GM18870 (cell line): ENCODE results near the gene ATG9A.

Experiments
- ATAC-seq: cut with Tn5 transposase; IDR thresholded peaks from one replicate; pipeline ENCODE4 v1.9.1; 2021; ENCODE audit warnings: moderate library complexity; ENCODE audit not compliant: unreplicated experiment

The ATG9A gene

DNA sequence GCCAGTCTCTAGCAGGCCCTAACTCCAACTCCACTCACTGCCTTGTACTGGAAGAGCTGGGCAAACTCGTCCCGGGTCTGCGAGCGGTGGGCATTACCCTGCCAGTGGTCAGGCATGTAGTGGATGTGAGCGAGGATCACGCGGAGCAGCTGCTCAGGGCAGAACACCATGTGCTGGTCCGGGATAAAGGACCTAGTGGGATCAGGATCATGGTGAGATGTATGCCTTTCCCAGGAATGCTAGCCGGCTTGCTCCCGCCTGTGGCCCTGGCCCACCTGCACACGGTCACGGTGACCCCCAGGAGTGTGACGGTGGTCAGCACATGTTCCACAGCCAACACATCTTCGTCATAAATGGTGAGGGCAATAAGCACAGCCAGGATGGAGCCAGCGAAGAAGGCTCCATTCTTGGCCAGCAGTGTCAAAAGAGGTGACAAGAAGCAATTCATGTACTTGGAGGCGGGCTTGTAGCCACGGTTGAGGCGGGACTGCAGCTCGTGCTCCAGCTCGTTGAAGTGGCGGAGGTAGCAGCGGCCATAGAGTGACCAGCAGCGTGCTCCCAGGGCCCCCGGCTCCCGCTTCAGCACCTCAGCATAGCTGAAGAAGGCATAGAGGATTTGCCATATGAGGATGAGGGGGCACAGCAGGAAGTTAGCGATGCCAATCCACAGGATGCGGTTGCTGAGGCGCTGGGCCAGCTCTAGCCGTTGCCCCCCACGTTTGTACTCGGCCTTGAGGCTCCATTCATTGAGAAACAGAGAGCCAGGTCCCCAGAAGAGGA, 5.4 kb downstream of the ATG9A start:
- ATAC-seq: no peak

- no peak for ATAC-seq
Measured at GRCh38 chr2:219221957-219222518, 7.4 kb downstream of the ATG9A start.

DNA sequence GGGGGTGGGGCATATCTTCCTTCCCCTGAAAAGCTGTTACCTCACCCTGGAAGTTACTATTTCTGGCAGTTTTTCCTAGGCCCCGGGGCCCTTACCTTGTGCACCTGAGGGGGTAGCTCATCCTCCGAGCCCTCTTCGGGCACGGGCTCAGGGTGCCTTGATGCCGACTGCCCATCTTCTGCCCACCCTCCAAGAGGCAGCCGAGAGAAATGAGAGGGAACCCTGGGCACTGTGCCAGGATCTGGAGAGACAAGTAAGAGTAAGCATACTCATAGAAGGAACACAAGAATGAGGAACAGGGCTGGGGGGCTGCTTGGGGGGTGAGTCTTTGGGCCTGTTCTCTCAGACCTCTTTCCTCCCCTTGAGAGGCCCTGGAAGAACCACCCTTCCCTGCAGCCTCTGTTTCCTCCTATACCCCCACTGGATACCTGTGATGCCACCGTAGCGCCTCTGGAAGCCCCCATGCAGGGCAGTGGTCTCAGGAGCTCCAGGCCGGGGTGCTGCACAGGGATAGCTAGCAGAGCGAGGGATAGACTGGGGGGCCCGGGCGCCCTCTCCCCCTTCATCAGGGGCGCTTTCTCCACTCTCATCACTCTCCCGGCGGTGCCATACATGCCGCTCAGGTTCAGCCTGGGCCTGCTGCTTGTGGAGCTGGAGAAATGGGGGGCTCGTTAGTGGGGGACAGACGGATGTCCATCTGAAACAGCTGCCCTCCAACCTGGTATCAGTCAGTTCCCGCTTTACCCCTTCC, 8.6 kb downstream of the ATG9A start:
- ATAC-seq: no peak

DNA sequence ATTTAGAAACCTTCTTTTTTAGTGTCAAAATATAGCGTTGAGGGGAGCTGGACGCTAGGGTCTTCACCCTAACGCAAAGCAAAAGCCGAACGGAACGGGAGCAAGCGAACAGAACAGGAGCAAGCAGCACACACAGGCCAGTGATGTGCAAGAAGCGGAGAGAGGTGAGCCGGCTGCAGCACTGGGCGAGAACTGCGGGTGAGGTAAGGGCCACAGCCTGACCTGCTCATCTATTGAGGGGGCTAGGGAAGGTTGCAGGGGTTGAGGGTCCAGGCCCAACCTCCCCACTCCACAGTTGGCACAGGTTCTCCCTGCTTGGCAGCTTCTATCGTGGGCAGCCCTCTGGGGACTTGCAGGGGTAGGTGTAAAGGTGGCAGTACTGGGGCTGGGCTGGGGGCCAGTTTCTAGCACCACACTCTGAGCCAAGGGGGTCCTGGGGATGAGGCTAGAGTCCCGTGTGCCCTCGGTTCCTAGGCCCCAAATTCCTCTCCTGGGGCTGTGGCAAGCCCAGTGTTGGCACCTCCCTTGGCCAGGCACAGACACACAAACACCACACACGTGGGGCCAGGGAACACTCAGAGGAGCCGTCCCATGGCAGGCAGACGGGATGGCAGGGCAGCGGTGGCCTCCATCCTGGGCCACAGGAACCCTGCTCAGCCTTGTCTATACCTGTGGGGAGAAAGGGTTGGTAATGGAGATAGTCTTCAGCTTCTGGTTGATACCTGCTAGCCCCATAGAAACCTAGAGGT, 9.5 kb downstream of the ATG9A start:
- no peak for ATAC-seq

- no peak for ATAC-seq
Measured at GRCh38 chr2:219218732-219219701, 10.4 kb downstream of the ATG9A start, which contains the start of gene ABCB6. ABCB6 (minus strand) TSS chr2:219218958; CDS start chr2:219218673, 285 bp downstream.

DNA sequence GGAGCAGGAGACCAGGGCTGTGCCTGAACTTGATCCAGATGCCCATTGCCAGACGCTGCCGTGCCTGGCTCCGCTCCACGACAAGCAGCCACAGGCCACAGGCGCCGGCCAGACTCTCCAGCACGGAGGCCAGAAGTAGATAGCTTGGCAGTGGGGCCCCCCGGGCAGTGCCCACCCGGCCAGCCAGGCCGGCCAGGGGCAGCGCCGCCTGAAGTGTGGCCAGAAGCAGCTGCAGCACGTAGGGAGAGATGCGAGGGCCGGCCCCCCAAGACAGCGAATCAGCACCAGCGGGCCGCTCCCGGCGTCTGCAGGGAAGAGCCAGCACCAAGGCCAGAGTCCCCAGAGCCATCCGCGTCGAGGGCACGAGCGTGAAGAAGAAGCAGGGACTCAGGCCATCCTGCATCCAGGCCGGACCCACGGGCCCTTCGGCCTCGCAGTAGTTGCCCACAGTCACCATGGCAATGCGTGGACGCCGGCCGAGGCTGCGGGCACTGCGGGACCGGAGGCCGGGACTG, 11.2 kb downstream of the ATG9A start:
- ATAC-seq: no peak

- no peak for ATAC-seq
Measured at GRCh38 chr2:219216535-219216915, 12.9 kb downstream of the ATG9A start.

- no peak for ATAC-seq
Measured at GRCh38 chr2:219215871-219216534, 13.4 kb downstream of the ATG9A start.

GRCh38 chr2:219214786-219215185, 14.7 kb downstream of the ATG9A start:
- no peak for ATAC-seq

GRCh38 chr2:219214141-219214540, 15.3 kb downstream of the ATG9A start:
- ATAC-seq: no peak

DNA sequence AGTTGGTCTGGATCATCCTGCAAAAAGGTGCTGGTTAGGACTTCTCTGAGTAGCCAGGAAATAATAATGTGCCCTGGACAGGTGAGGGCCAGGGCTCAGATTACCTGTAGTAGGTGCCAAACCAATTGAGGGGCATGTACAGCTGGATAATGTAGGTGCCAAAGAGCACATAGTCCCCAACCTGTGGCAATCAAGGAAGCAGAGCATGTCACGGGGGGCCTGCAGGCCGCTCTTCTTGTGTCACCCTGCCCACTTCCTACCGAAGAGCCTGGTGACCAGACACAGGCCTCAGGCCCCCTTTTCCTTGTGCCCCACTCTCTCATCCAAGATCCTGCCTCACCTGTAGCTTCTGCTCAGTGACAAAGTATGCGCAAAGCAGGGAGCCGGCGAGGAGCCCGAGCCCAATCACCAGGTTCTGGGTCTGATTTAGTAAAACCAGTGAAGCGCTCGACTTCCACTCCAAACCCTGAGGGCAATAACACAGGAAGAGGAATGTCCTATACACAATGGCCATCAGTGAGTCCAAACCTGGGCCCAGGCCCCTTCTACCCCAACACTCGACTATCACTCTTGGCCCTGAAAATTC, 15.9 kb downstream of the ATG9A start:
- no peak for ATAC-seq

GRCh38 chr2:219213026-219213415, 16.4 kb downstream of the ATG9A start:
- ATAC-seq: no peak

DNA sequence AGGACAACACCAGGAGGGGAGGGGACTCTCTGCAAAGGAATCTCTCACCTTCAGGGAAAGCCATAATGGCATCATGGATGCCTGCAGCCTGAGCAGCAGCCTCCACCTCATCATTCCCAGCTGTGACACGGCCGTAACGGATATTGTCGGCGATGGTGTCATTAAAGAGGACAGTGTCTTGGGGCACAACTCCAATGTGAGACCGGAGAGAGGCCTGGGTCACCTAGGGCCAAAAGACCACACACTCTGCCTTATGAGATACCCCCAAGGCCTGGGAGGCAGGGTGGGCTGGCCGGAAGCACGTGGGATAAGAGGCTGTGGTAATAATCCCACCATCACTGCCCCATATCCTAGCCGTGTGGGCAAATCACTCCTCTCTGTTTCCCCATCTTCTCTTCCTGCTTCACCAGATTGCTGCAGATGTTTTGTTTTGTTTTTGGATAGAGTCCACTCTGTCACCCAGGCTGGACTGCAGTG, 18.5 kb downstream of the ATG9A start:
- ATAC-seq: no peak

GRCh38 chr2:219210196-219210885, 19.1 kb downstream of the ATG9A start:
- ATAC-seq: no peak

DNA sequence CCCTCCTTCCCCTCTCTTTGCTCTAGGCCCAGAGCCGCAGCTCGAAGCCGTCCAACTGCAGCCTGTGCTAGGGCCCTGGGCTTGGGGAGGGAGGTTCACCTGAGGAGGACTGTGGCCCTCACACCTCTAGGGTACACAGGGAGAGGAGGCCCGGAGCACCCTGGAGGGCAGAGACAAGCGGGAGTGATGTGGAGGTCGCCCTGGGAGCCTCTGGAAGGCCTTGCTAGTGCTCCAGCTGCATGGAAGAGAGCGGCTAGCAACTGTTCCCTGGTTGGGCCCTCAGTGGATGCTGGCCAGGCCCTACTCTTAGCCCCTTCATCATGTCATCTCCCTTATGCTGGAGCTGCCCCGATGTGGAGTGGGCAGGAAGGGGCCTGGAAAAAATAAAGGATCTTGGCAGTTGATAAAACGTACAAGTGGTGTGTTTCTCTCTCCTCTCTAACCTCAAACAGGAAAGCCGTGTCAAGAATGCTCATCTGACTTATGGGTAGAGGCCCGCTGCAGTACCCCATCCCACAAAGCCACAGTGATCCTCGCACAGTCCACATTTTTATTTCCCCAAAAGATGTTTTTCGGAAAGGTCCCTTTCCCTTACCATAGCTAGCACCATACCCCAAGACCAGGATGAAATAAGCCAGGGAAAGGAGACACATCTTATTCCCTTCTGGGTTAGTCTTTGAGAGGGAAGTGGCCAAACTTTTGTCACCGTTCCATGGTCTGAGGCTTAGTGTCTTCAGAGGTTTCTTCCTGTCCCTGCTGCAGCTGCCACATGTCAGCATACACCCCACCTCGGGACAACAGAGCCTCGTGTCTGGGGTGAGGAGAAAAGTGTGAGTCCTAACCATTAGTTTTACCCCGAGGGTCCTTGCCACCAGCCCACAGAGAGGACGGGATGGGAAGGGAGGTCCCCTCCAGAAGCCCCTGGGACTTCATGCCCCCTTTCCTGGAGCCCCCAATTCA, 19.9 kb downstream of the ATG9A start:
- no peak for ATAC-seq

DNA sequence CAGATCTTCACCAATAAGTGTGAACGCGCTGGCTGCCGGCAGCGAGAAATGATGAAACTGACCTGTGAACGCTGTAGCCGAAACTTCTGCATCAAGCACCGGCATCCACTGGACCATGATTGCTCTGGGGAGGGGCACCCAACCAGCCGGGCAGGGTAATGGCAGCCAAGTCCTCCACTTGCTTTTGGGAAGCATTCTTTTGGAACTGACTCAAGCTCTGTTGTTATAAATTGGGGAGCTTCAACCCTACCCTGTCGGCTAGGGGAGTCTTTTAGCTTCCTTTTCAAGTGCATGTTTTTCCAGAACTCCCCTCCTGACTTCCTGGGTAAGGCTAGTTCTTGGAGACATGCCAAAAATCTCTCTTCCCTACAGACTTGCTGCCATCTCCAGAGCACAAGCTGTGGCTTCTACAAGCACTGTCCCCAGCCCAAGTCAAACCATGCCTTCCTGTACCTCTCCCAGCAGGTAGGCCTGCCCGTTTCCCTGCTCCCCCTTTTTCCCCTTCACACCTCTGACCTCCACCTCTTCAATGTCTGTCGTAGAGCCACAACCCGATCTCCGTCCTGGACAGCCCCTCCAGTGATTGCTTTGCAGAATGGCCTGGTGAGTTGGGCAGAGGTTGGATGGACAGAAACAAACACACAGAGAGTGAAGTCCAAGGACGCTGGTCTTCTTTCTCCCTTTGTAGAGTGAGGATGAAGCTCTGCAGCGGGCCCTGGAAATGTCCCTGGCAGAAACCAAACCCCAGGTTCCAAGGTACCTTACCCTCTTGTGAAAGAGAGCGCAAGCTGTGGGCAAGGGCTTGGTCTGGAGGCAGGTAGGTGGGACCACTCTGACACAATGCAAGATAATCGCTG, 21.3 kb downstream of the ATG9A start:
- no peak for ATAC-seq
